HepG2 (cell line): ENCODE data around the gene GALNT10. TPM values are rescaled to one million over a fixed set of nuclear protein-coding genes. Genes with fewer than 3 reads are reported as not detected.

Experiments
- ATAC-seq: fragments of 200-7000 bp; cut with Tn5 transposase; 3 replicates; pipeline ENCODE4 v1.9.1; 2020; ENCODE audit warnings: mild to moderate bottlenecking, moderate library complexity
- BruUV-seq: library from RNA; stranded (reverse); fragments of 400-500 nt; replicated peaks from 2 replicates; lab custom pipeline; 2021; lab: Mats Ljungman, UMichigan
- CTCF ChIA-PET: fragments of 300-600 bp; formaldehyde crosslinking; extraction: SDS; loops from one replicate; lab custom pipeline; 2021; ENCODE audit warnings: low total read pairs, inconsistent platforms, low intra/inter-chr PET ratio; lab: Yijun Ruan, JAX
- POLR2A ChIA-PET: fragments of 350-600 bp; sonication (Branson Sonifier 250); formaldehyde crosslinking; loops from one replicate; lab custom pipeline; 2020; ENCODE audit warnings: antibody characterized with exemption, inconsistent platforms; lab: Yijun Ruan, JAX
- DNase-seq: peaks from one replicate; pipeline ENCODE4 v3.0.0-alpha.2; 2015; ENCODE audit warnings: low spot score
- FAIRE-seq: peaks from 3 replicates; lab custom pipeline; 2011; peaks lifted over from hg19 to GRCh38; lab: Jason Lieb, UNC
- H2AFZ ChIP-seq: one replicate; pipeline ENCODE4 v1.6.1; 2011; ENCODE audit warnings: low read length, inconsistent platforms
- H3K27ac ChIP-seq: fragments of 300-600 bp; 3 replicates; pipeline ENCODE4 v1.8.0; 2011; ENCODE audit warnings: mixed run types, mild to moderate bottlenecking, mixed read lengths, low read length, inconsistent platforms; ENCODE audit not compliant: insufficient read depth; ENCODE audit errors: extremely low read length
- H3K27me3 ChIP-seq, 2 experiments: fragments of 200-600 bp in 1 of 2; 2 replicates in 1 of 2; 3 replicates in 1 of 2; pipeline versions ENCODE4 v1.6.0 to v1.8.0; 2011; ENCODE audit warnings: low read length in 2 of 2, mild to moderate bottlenecking in 2 of 2, moderate library complexity in 2 of 2, inconsistent platforms in 1 of 2; ENCODE audit not compliant: insufficient read depth in 2 of 2, control insufficient read depth in 1 of 2
- H3K36me3 ChIP-seq, 2 experiments: fragments of 200-600 bp in 1 of 2; replicated peaks in 1 of 2; 2 replicates in 1 of 2; 3 replicates in 1 of 2; pipeline versions ENCODE4 v1.5.1 to v1.8.0; 2011; ENCODE audit warnings: low read length in 2 of 2, inconsistent platforms in 1 of 2; ENCODE audit not compliant: insufficient read depth in 2 of 2, control insufficient read depth in 1 of 2
- H3K4me1 ChIP-seq: 2 replicates; pipeline ENCODE4 v1.5.1; 2012; ENCODE audit warnings: low read length, inconsistent platforms; ENCODE audit not compliant: insufficient read depth
- H3K4me2 ChIP-seq: 2 replicates; pipeline ENCODE4 v1.6.0; 2011; ENCODE audit warnings: low read depth, low read length, inconsistent platforms
- H3K4me3 ChIP-seq, 3 experiments: fragments of 200-600 bp in 1 of 3; sonication (generic), shearing (Covaris generic) in 1 of 3; replicated peaks in 1 of 3; 2 replicates each; pipeline ENCODE4 v1.5.1; 2011 to 2016; ENCODE audit warnings: low read length in 3 of 3, inconsistent platforms in 2 of 3, low read depth in 2 of 3, mild to moderate bottlenecking in 2 of 3, control low read depth in 1 of 3, mixed read lengths in 1 of 3; ENCODE audit not compliant: insufficient read depth in 1 of 3
- H3K79me2 ChIP-seq: one replicate; pipeline ENCODE4 v1.6.1; 2011; ENCODE audit warnings: low read length, inconsistent platforms; ENCODE audit not compliant: insufficient read depth
- H3K9ac ChIP-seq: 2 replicates; pipeline ENCODE4 v1.6.0; 2011; ENCODE audit warnings: mild to moderate bottlenecking, low read depth, low read length, inconsistent platforms; ENCODE audit not compliant: insufficient read depth
- H3K9me3 ChIP-seq: 2 replicates; pipeline ENCODE4 v1.5.1; 2012; ENCODE audit warnings: mild to moderate bottlenecking, low read length
- H4K20me1 ChIP-seq: 2 replicates; pipeline ENCODE4 v1.6.0; 2011; ENCODE audit warnings: inconsistent platforms, mild to moderate bottlenecking, low read length, moderate library complexity; ENCODE audit not compliant: insufficient read depth
- BORCS8-MEF2B ChIP-seq: sonication (generic); formaldehyde crosslinking; IDR thresholded peaks from 2 replicates; pipeline ENCODE4 v1.8.0; 2022; ENCODE audit warnings: mild to moderate bottlenecking, missing genetic modification reagents
- ELF3 ChIP-seq: IDR thresholded peaks from 2 replicates; pipeline ENCODE4 v1.6.1; 2016; ENCODE audit warnings: missing genetic modification reagents, missing compliant biosample characterization
- FOXP1 ChIP-seq, 2 experiments: fragments of 450-650 bp in 1 of 2; IDR thresholded peaks; 2 replicates each; pipeline ENCODE4 v1.6.1; 2017 to 2018; ENCODE audit warnings: antibody characterized with exemption in 1 of 2
- KDM5A ChIP-seq: fragments of 200-600 bp; sonication (generic); IDR thresholded peaks from 2 replicates; pipeline ENCODE4 v1.7.0; 2018; ENCODE audit warnings: antibody characterized with exemption, mild to moderate bottlenecking, low read length, borderline replicate concordance
- NFKBIZ ChIP-seq: IDR thresholded peaks from 2 replicates; pipeline ENCODE4 v1.6.1; 2018; ENCODE audit warnings: missing genetic modification reagents, missing compliant biosample characterization
- PRDM15 ChIP-seq: sonication (generic); formaldehyde crosslinking; IDR thresholded peaks from 2 replicates; pipeline ENCODE4 v1.4.0; 2020; ENCODE audit warnings: missing genetic modification reagents
- RNF2 ChIP-seq: fragments of 450-650 bp; conservative IDR thresholded peaks from 2 replicates; pipeline ENCODE4 v1.6.1; 2016; ENCODE audit warnings: low read depth
- SOX6 ChIP-seq, 2 experiments: fragments of 450-650 bp in 1 of 2; sonication (generic) in 1 of 2; formaldehyde crosslinking in 1 of 2; IDR thresholded peaks; 2 replicates each; pipeline versions ENCODE4 v1.4.0 to v1.6.1; 2017 to 2020; ENCODE audit warnings: antibody characterized with exemption in 1 of 2, mild to moderate bottlenecking in 1 of 2, missing genetic modification reagents in 1 of 2
- SP5 ChIP-seq: IDR thresholded peaks from 2 replicates; pipeline ENCODE4 v1.6.1; 2016; ENCODE audit warnings: low read depth, borderline replicate concordance
- YEATS2 ChIP-seq: sonication (generic); formaldehyde crosslinking; IDR thresholded peaks from 2 replicates; pipeline ENCODE4 v1.4.0; 2020; ENCODE audit warnings: missing genetic modification reagents, borderline replicate concordance
- ZBTB37 ChIP-seq: sonication (generic); formaldehyde crosslinking; IDR thresholded peaks from 2 replicates; pipeline ENCODE4 v1.4.0; 2020; ENCODE audit warnings: mild to moderate bottlenecking, missing genetic modification reagents
- ZBTB49 ChIP-seq: sonication (generic); formaldehyde crosslinking; IDR thresholded peaks from 2 replicates; pipeline ENCODE4 v1.4.0; 2020; ENCODE audit warnings: missing genetic modification reagents, borderline replicate concordance
- ZNF317 ChIP-seq: sonication (generic); formaldehyde crosslinking; IDR thresholded peaks from 2 replicates; pipeline ENCODE4 v1.5.0; 2020; ENCODE audit warnings: mild to moderate bottlenecking, missing genetic modification reagents
- ZNF446 ChIP-seq: sonication (generic); formaldehyde crosslinking; IDR thresholded peaks from 2 replicates; pipeline ENCODE4 v1.5.0; 2020; ENCODE audit warnings: mild to moderate bottlenecking, missing genetic modification reagents
- ZNF576 ChIP-seq: sonication (generic); formaldehyde crosslinking; IDR thresholded peaks from 2 replicates; pipeline ENCODE4 v1.4.0; 2020; ENCODE audit warnings: mild to moderate bottlenecking, missing genetic modification reagents
- ZNF644 ChIP-seq: IDR thresholded peaks from 2 replicates; pipeline ENCODE4 v1.6.1; 2016; ENCODE audit warnings: low read depth
- WGBS: methylation state at CpG from one replicate; pipeline ENCODE4 v1.1.6; 2017; ENCODE audit warnings: low lambda C conversion rate; 5-methylcytosine and 5-hydroxymethylcytosine counted together
- in situ Hi-C: cut with HindIII; loops from 2 replicates; pipeline ENCODE4 v1.10.0; 2017; ENCODE audit warnings: low pct_unique_long_range_greater_than_20kb; ENCODE audit not compliant: extremely low pct_ligation_motif_present
- intact Hi-C: fragments of 100-400 bp; cut with micrococcal nuclease; formaldehyde crosslinking; loops from one replicate; pipeline ENCODE4 v1.10.0; 2022; ENCODE audit not compliant: unreplicated experiment
- polyA plus RNA-seq, 8 experiments: library from polyadenylated mRNA; depleted of rRNA in 3 of 8; stranded (reverse) in 7 of 8; unstranded in 1 of 8; fragments of >200 nt; fragmentation: Illumina TruSeq in 4 of 8; extraction: Trizol in 4 of 8; gene quantifications; 2 replicates each; pipeline versions ENCODE4 v1.2.1 to v1.2.3, GENCODE V29; 2011 to 2016; ENCODE audit warnings: low read depth in 4 of 8, missing spikeins in 1 of 8, mixed read lengths in 1 of 8; ENCODE audit not compliant: insufficient read depth in 1 of 8
- total RNA-seq, 5 experiments: library from RNA; depleted of rRNA; stranded (reverse); fragments of >200 nt; fragmentation: Illumina TruSeq; extraction: Trizol; gene quantifications; 2 replicates each; pipeline ENCODE4 v1.2.3, GENCODE V29; 2016; ENCODE audit warnings: low read depth in 1 of 5
- TF ChIP-seq, protein P1 (sequence below): fragments of 450-650 bp; IDR thresholded peaks from 2 replicates; pipeline ENCODE4 v1.6.1; 2017

GALNT10 gene
- total and polyA plus RNA-seq, 2 of the 13 experiments (the other 11 are each of a cell fraction or from before 2014, with no cell fraction given) = 8.1 to 11.2 TPM

GRCh38 chr5:154418344-154418820, 227.8 kb downstream of the GALNT10 start:
- Histone ChIP-seq H3K4me3 (no peak overlapping the region), H3K4me2 (no peak overlapping the region), H3K4me1 (no peaks in the 10 kb centered on the region)
- TF ChIP-seq ZNF576 (CRISPR knock-in tag) (no peak), SOX6 (IDR thresholded peaks at IDR 0.05) (no peak), SOX6 (CRISPR knock-in tag; IDR thresholded peaks at IDR 0.05) (no peak), ZBTB49 (CRISPR knock-in tag) (no peak), BORCS8-MEF2B (no peak), YEATS2 (CRISPR knock-in tag) (no peak), ZNF446 (no peak), RNF2 (no peak), NFKBIZ (CRISPR knock-in tag) (no peak), ZBTB37 (CRISPR knock-in tag) (no peak), PRDM15 (no peak), KDM5A (no peak), ZNF644 (CRISPR knock-in tag) (no peak), ZNF317 (CRISPR knock-in tag) (no peak), ELF3 (CRISPR knock-in tag) (no peak), FOXP1 (IDR thresholded peaks at IDR 0.05) (no peak), FOXP1 (CRISPR knock-in tag; IDR thresholded peaks at IDR 0.05) (no peak), SP5 (CRISPR knock-in tag) (no peak)
- TF ChIP-seq, protein P1, sequence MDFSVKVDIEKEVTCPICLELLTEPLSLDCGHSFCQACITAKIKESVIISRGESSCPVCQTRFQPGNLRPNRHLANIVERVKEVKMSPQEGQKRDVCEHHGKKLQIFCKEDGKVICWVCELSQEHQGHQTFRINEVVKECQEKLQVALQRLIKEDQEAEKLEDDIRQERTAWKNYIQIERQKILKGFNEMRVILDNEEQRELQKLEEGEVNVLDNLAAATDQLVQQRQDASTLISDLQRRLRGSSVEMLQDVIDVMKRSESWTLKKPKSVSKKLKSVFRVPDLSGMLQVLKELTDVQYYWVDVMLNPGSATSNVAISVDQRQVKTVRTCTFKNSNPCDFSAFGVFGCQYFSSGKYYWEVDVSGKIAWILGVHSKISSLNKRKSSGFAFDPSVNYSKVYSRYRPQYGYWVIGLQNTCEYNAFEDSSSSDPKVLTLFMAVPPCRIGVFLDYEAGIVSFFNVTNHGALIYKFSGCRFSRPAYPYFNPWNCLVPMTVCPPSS = no peak
- TF ChIP-seq, all 625 proteins: peak for 0
- DNase-seq (no peak), FAIRE-seq (no peak), ATAC-seq (no peak)
- POLR2A ChIA-PET = no interaction called here
- Histone ChIP-seq H2AFZ (no peak overlapping the region), H3K36me3 (no peaks in the 10 kb centered on the region; a peak in 1 of 5 replicates), H3K27ac (no peak overlapping the region), H3K9ac (no peak overlapping the region), H3K79me2 (no peaks in the 10 kb centered on the region), H3K27me3 (no peaks in the 10 kb centered on the region), H3K9me3 (no peaks in the 10 kb centered on the region), H4K20me1 (no peaks in the 10 kb centered on the region)
- 96% methylated on average over 4 of the region's 5 CpGs for WGBS
- in situ Hi-C loops (no loop called here), intact Hi-C loops (no loop called here)
- CTCF ChIA-PET = no interaction called here
- BruUV-seq = no TSS peak
